DND-41 (cell line): ENCODE measurements around the gene MCF2L2.

Experiments used
- ATAC-seq: fragments of 200-7000 bp; cut with Tn5 transposase; 3 replicates; pipeline ENCODE4 v1.9.1; 2021; ENCODE audit warnings: low read depth; ENCODE audit not compliant: insufficient read depth
- DNase-seq: peaks from one replicate; pipeline ENCODE4 v3.0.0-alpha.2; 2020
- H2AFZ ChIP-seq: 2 replicates; pipeline ENCODE4 v1.6.0; 2012; ENCODE audit warnings: low read depth, low read length
- H3K27ac ChIP-seq: 2 replicates; pipeline ENCODE4 v1.5.1; 2012; ENCODE audit warnings: low read length, inconsistent platforms
- H3K27me3 ChIP-seq: fragments of 200-600 bp; sonication (generic); 2 replicates; pipeline ENCODE4 v1.6.0; 2012; ENCODE audit warnings: low read length, mild to moderate bottlenecking, inconsistent platforms; ENCODE audit not compliant: insufficient read depth, poor library complexity
- H3K36me3 ChIP-seq: 2 replicates; pipeline ENCODE4 v1.5.1; 2012; ENCODE audit warnings: low read length, inconsistent platforms; ENCODE audit not compliant: insufficient read depth
- H3K4me1 ChIP-seq: 2 replicates; pipeline ENCODE4 v1.5.1; 2012; ENCODE audit warnings: mild to moderate bottlenecking, low read length; ENCODE audit not compliant: insufficient read depth
- H3K4me2 ChIP-seq: 2 replicates; pipeline ENCODE4 v1.6.0; 2012; ENCODE audit warnings: mild to moderate bottlenecking, moderate library complexity, low read length, inconsistent platforms; ENCODE audit not compliant: insufficient read depth
- H3K4me3 ChIP-seq, 2 experiments: fragments of 200-600 bp in 1 of 2; shearing (Covaris generic) in 1 of 2; 2 replicates each; pipeline ENCODE4 v1.5.1; 2012 to 2016; ENCODE audit warnings: inconsistent platforms in 2 of 2, low read length in 2 of 2, mild to moderate bottlenecking in 2 of 2, low read depth in 1 of 2, moderate library complexity in 1 of 2
- H3K79me2 ChIP-seq: 2 replicates; pipeline ENCODE4 v1.6.0; 2012; ENCODE audit warnings: low read length, inconsistent platforms; ENCODE audit not compliant: insufficient read depth
- H3K9ac ChIP-seq: 2 replicates; pipeline ENCODE4 v1.6.0; 2012; ENCODE audit warnings: low read depth, mild to moderate bottlenecking, inconsistent platforms, low read length, moderate library complexity
- H3K9me3 ChIP-seq: 2 replicates; pipeline ENCODE4 v1.5.1; 2012; ENCODE audit warnings: low read length, moderate library complexity, mild to moderate bottlenecking, inconsistent platforms; ENCODE audit not compliant: insufficient read depth, severe bottlenecking
- H4K20me1 ChIP-seq: 2 replicates; pipeline ENCODE4 v1.6.0; 2012; ENCODE audit warnings: low read length; ENCODE audit not compliant: insufficient read depth
- CTCF ChIP-seq: IDR thresholded peaks from 2 replicates; pipeline ENCODE4 v1.5.1; 2012; ENCODE audit warnings: borderline replicate concordance, low read length, moderate library complexity, mild to moderate bottlenecking; ENCODE audit not compliant: poor library complexity, severe bottlenecking; ENCODE audit errors: extremely low read depth
- EZH2 ChIP-seq: IDR thresholded peaks from 3 replicates; pipeline ENCODE4 v1.6.1; 2012; ENCODE audit warnings: borderline replicate concordance, low read depth, mild to moderate bottlenecking, moderate library complexity, low read length, inconsistent platforms; ENCODE audit not compliant: severe bottlenecking

Gene MCF2L2

GRCh38 chr3:183212565-183212964, 215.9 kb downstream of the MCF2L2 start:
- ATAC-seq (no peak), DNase-seq (no peak)
- Histone ChIP-seq H3K27ac (no peak overlapping the region), H2AFZ (no peak overlapping the region), H3K36me3 (no peaks in the 10 kb centered on the region), H3K4me1 (no peaks in the 10 kb centered on the region), H3K9ac (no peak overlapping the region), H3K4me2 (no peak overlapping the region), H3K79me2 (no peaks in the 10 kb centered on the region), H4K20me1 (no peaks in the 10 kb centered on the region), H3K27me3 (peaks cover 4% of the 10 kb centered on the region), H3K9me3 (no peaks in the 10 kb centered on the region), H3K4me3 (no peak overlapping the region)
- no peak for TF ChIP-seq EZH2
- no peak for TF ChIP-seq CTCF

- Histone ChIP-seq H3K27ac (no peak overlapping the region), H4K20me1 (no peaks in the 10 kb centered on the region), H3K4me1 (no peaks in the 10 kb centered on the region), H3K36me3 (no peaks in the 10 kb centered on the region), H3K4me2 (no peak overlapping the region), H3K4me3 (no peak overlapping the region), H3K27me3 (peaks cover 4% of the 10 kb centered on the region), H3K9me3 (no peaks in the 10 kb centered on the region), H3K79me2 (no peaks in the 10 kb centered on the region), H2AFZ (no peak overlapping the region), H3K9ac (no peak overlapping the region)
- no peak for ATAC-seq
- TF ChIP-seq CTCF (no peak), EZH2 (no peak)
- no peak for DNase-seq
These were observed 216.3 kb downstream of the MCF2L2 start for GRCh38 chr3:183212096-183212495.

GRCh38 chr3:183211352-183211751, 217.1 kb downstream of the MCF2L2 start:
- ATAC-seq: no peak

More at GRCh38 chr3:183211352-183211751, 217.1 kb downstream of the MCF2L2 start:
- Histone ChIP-seq H3K4me3 (no peak overlapping the region), H3K9ac (no peak overlapping the region), H3K4me2 (no peak overlapping the region), H3K9me3 (no peaks in the 10 kb centered on the region), H3K36me3 (no peaks in the 10 kb centered on the region), H2AFZ (no peak overlapping the region), H3K4me1 (no peaks in the 10 kb centered on the region), H3K27me3 (peaks cover 4% of the 10 kb centered on the region), H3K79me2 (no peaks in the 10 kb centered on the region), H3K27ac (no peak overlapping the region), H4K20me1 (no peaks in the 10 kb centered on the region)
- DNase-seq: no peak
- TF ChIP-seq EZH2 (no peak), CTCF (no peak)
